HEK293 (cell line): ENCODE measurements around the gene LSMEM2.

Experiments
- HOXD13 ChIP-seq: sonication (generic); formaldehyde crosslinking; IDR thresholded peaks from 2 replicates; pipeline ENCODE4 v1.8.0; 2022; ENCODE audit warnings: missing genetic modification reagents, borderline replicate concordance
- KLF7 ChIP-seq: fragments of 450-650 bp; formaldehyde crosslinking; IDR thresholded peaks from 2 replicates; pipeline ENCODE4 v1.5.1; 2016; ENCODE audit warnings: missing biosample characterization, missing genetic modification characterization, borderline replicate concordance
- PRDM1 ChIP-seq: fragments of 450-650 bp; formaldehyde crosslinking; IDR thresholded peaks from 2 replicates; pipeline ENCODE4; 2016; ENCODE audit warnings: missing biosample characterization, missing genetic modification characterization
- TRIM28 ChIP-seq: IDR thresholded peaks from 2 replicates; pipeline ENCODE4 v1.6.1; 2011; ENCODE audit warnings: low read length, control low read depth, borderline replicate concordance
- YY1 ChIP-seq: fragments of 450-650 bp; formaldehyde crosslinking; IDR thresholded peaks from 2 replicates; pipeline ENCODE4 v1.5.1; 2018; ENCODE audit warnings: missing biosample characterization, missing genetic modification characterization
- ZBTB8A ChIP-seq: fragments of 450-650 bp; formaldehyde crosslinking; IDR thresholded peaks from 2 replicates; pipeline ENCODE4 v1.5.1; 2016; ENCODE audit warnings: missing biosample characterization, missing genetic modification characterization
- ZNF114 ChIP-seq: fragments of 450-650 bp; formaldehyde crosslinking; IDR thresholded peaks from 2 replicates; pipeline ENCODE4 v1.5.0; 2017; ENCODE audit warnings: missing biosample characterization, missing genetic modification characterization
- ZNF148 ChIP-seq: fragments of 450-650 bp; formaldehyde crosslinking; IDR thresholded peaks from 2 replicates; pipeline ENCODE4 v1.5.0; 2017; ENCODE audit warnings: missing biosample characterization, missing genetic modification characterization, borderline replicate concordance
- ZNF157 ChIP-seq: fragments of 450-650 bp; formaldehyde crosslinking; IDR thresholded peaks from 2 replicates; pipeline ENCODE4 v1.5.1; 2016; ENCODE audit warnings: missing biosample characterization, missing genetic modification characterization
- ZNF184 ChIP-seq: fragments of 450-650 bp; IDR thresholded peaks from 2 replicates; pipeline ENCODE4 v1.5.1; 2018; ENCODE audit warnings: missing biosample characterization, mild to moderate bottlenecking, missing genetic modification characterization
- ZNF211 ChIP-seq: fragments of 450-650 bp; formaldehyde crosslinking; IDR thresholded peaks from 2 replicates; pipeline ENCODE4 v1.5.1; 2016; ENCODE audit warnings: low read depth, missing biosample characterization, missing genetic modification characterization
- ZNF221 ChIP-seq: fragments of 450-650 bp; formaldehyde crosslinking; IDR thresholded peaks from 2 replicates; pipeline ENCODE4 v1.5.1; 2017; ENCODE audit warnings: missing biosample characterization, missing genetic modification characterization, borderline replicate concordance
- ZNF23 ChIP-seq: fragments of 450-650 bp; formaldehyde crosslinking; IDR thresholded peaks from 2 replicates; pipeline ENCODE4 v1.5.1; 2016; ENCODE audit warnings: missing biosample characterization, missing genetic modification characterization, borderline replicate concordance
- ZNF292 ChIP-seq: fragments of 450-650 bp; formaldehyde crosslinking; IDR thresholded peaks from 2 replicates; pipeline ENCODE4 v1.5.1; 2016; ENCODE audit warnings: low read depth, missing biosample characterization, missing genetic modification characterization, borderline replicate concordance
- ZNF302 ChIP-seq: fragments of 450-650 bp; formaldehyde crosslinking; IDR thresholded peaks from 2 replicates; pipeline ENCODE4 v1.5.1; 2016; ENCODE audit warnings: missing biosample characterization, missing genetic modification characterization, low read depth
- ZNF366 ChIP-seq: fragments of 450-650 bp; formaldehyde crosslinking; conservative IDR thresholded peaks from 2 replicates; pipeline ENCODE4 v1.5.1; 2016; ENCODE audit warnings: missing biosample characterization, missing genetic modification characterization
- ZNF423 ChIP-seq: fragments of 450-650 bp; formaldehyde crosslinking; IDR thresholded peaks from 2 replicates; pipeline ENCODE4 v1.5.1; 2016; ENCODE audit warnings: missing biosample characterization, missing genetic modification characterization
- ZNF449 ChIP-seq: fragments of 450-650 bp; formaldehyde crosslinking; IDR thresholded peaks from 2 replicates; pipeline ENCODE4 v1.5.1; 2017; ENCODE audit warnings: missing biosample characterization, mild to moderate bottlenecking, missing genetic modification characterization, moderate library complexity
- ZNF514 ChIP-seq: fragments of 450-650 bp; formaldehyde crosslinking; IDR thresholded peaks from 2 replicates; pipeline ENCODE4 v1.5.1; 2016; ENCODE audit warnings: missing biosample characterization, missing genetic modification characterization
- ZNF544 ChIP-seq: fragments of 450-650 bp; formaldehyde crosslinking; IDR thresholded peaks from 2 replicates; pipeline ENCODE4 v1.5.0; 2017; ENCODE audit warnings: missing biosample characterization, missing genetic modification characterization
- ZNF549 ChIP-seq: fragments of 450-650 bp; IDR thresholded peaks from 2 replicates; pipeline ENCODE4 v1.5.1; 2018; ENCODE audit warnings: missing biosample characterization, missing genetic modification characterization, mild to moderate bottlenecking, inconsistent platforms, moderate library complexity
- ZNF600 ChIP-seq: fragments of 450-650 bp; formaldehyde crosslinking; IDR thresholded peaks from 2 replicates; pipeline ENCODE4 v1.5.1; 2016; ENCODE audit warnings: missing biosample characterization, missing genetic modification characterization
- ZNF610 ChIP-seq: fragments of 450-650 bp; formaldehyde crosslinking; IDR thresholded peaks from 2 replicates; pipeline ENCODE4 v1.5.1; 2016; ENCODE audit warnings: missing biosample characterization, missing genetic modification characterization, borderline replicate concordance
- ZNF624 ChIP-seq: fragments of 450-650 bp; formaldehyde crosslinking; IDR thresholded peaks from 2 replicates; pipeline ENCODE4 v1.5.1; 2017; ENCODE audit warnings: missing biosample characterization, missing genetic modification characterization
- ZNF639 ChIP-seq: fragments of 450-650 bp; formaldehyde crosslinking; IDR thresholded peaks from 2 replicates; pipeline ENCODE4 v1.5.1; 2016; ENCODE audit warnings: missing biosample characterization, missing genetic modification characterization
- ZNF654 ChIP-seq: fragments of 450-650 bp; formaldehyde crosslinking; IDR thresholded peaks from 2 replicates; pipeline ENCODE4 v1.5.1; 2016; ENCODE audit warnings: low read depth, missing biosample characterization, missing genetic modification characterization
- ZNF658 ChIP-seq: fragments of 450-650 bp; formaldehyde crosslinking; IDR thresholded peaks from 2 replicates; pipeline ENCODE4; 2016; ENCODE audit warnings: missing biosample characterization, missing genetic modification characterization
- ZNF670 ChIP-seq: fragments of 450-650 bp; formaldehyde crosslinking; IDR thresholded peaks from 2 replicates; pipeline ENCODE4 v1.5.1; 2016; ENCODE audit warnings: missing biosample characterization, missing genetic modification characterization, low read depth
- ZNF701 ChIP-seq: fragments of 450-650 bp; formaldehyde crosslinking; IDR thresholded peaks from 2 replicates; pipeline ENCODE4 v1.5.1; 2016; ENCODE audit warnings: missing biosample characterization, missing genetic modification characterization
- ZNF837 ChIP-seq: fragments of 450-650 bp; formaldehyde crosslinking; IDR thresholded peaks from 2 replicates; pipeline ENCODE4 v1.5.1; 2016; ENCODE audit warnings: missing biosample characterization, missing genetic modification characterization
- ZSCAN16 ChIP-seq: fragments of 450-650 bp; formaldehyde crosslinking; IDR thresholded peaks from 2 replicates; pipeline ENCODE4 v1.5.1; 2016; ENCODE audit warnings: missing biosample characterization, missing genetic modification characterization
- ZSCAN4 ChIP-seq: fragments of 450-650 bp; formaldehyde crosslinking; IDR thresholded peaks from 2 replicates; pipeline ENCODE4 v1.5.1; 2017; ENCODE audit warnings: missing biosample characterization, missing genetic modification characterization

LSMEM2 gene

GRCh38 chr3:50237754-50238548, 40.9 kb upstream of the LSMEM2 start (continued):
- TF ChIP-seq ZNF292 (tag by site-specific recombination) (no peak), ZSCAN4 (tag by site-specific recombination) (no peak), ZNF114 (tag by site-specific recombination) (no peak), YY1 (tag by site-specific recombination) (no peak), ZNF23 (tag by site-specific recombination) (no peak), ZNF514 (tag by site-specific recombination) (no peak), PRDM1 (tag by site-specific recombination) (no peak), ZNF624 (no peak), ZNF366 (no peak), TRIM28 (no peak), ZNF423 (tag by site-specific recombination) (no peak), ZNF658 (no peak), KLF7 (no peak), ZNF600 (tag by site-specific recombination) (no peak), ZNF549 (tag by site-specific recombination) (no peak), ZNF148 (tag by site-specific recombination) (no peak), ZNF157 (tag by site-specific recombination) (no peak), ZSCAN16 (tag by site-specific recombination) (no peak), ZNF670 (tag by site-specific recombination) (no peak), ZNF544 (no peak), ZNF610 (tag by site-specific recombination) (no peak), ZNF302 (tag by site-specific recombination) (no peak), HOXD13 (CRISPR knock-in tag) (no peak), ZNF184 (no peak), ZNF449 (tag by site-specific recombination) (peak; percentile 87), ZNF654 (no peak), ZNF639 (tag by site-specific recombination) (no peak), ZNF837 (tag by site-specific recombination) (no peak), ZNF211 (tag by site-specific recombination) (no peak), ZBTB8A (tag by site-specific recombination) (peak; percentile 81), ZNF221 (tag by site-specific recombination) (no peak), ZNF701 (tag by site-specific recombination) (no peak)
